GM12878 (cell line): ENCODE measurements around the gene RBM19. TPM values are rescaled to one million over a fixed set of nuclear protein-coding genes. Genes with fewer than 3 reads are reported as not detected.

ENCODE experiments used
- ATAC-seq: fragments of 200-7000 bp; cut with Tn5 transposase; 3 replicates; pipeline ENCODE4 v1.9.1; 2020; ENCODE audit warnings: mild to moderate bottlenecking, moderate library complexity
- BruUV-seq: library from RNA; stranded (reverse); fragments of 400-500 nt; replicated peaks from 2 replicates; lab custom pipeline; 2021; lab: Mats Ljungman, UMichigan
- CTCF ChIA-PET: fragments of 300-600 bp; sonication (Branson Sonifier 250); formaldehyde crosslinking; extraction: SDS; loops from one replicate; lab custom pipeline; 2021; ENCODE audit warnings: inconsistent platforms; lab: Yijun Ruan, JAX
- POLR2A ChIA-PET: fragments of 350-600 bp; formaldehyde crosslinking; extraction: SDS; loops from one replicate; lab custom pipeline; 2021; ENCODE audit warnings: inconsistent platforms; lab: Charles Lee
- RAD21 ChIA-PET: fragments of 300-600 bp; sonication (Branson Sonifier 250); formaldehyde crosslinking; loops from one replicate; lab custom pipeline; 2023; ENCODE audit warnings: antibody characterized with exemption; ENCODE audit not compliant: unreplicated experiment; lab: Charles Lee
- SMC1A ChIA-PET: fragments of 300-600 bp; sonication (Branson Sonifier 250); formaldehyde crosslinking; loops from one replicate; lab custom pipeline; 2023; ENCODE audit not compliant: unreplicated experiment, uncharacterized antibody; lab: Charles Lee
- DNase-seq: peaks from one replicate; pipeline ENCODE4 v3.0.0-alpha.2; 2011; ENCODE audit warnings: low read depth, low spot score
- FAIRE-seq: peaks from 3 replicates; lab custom pipeline; 2011; peaks lifted over from hg19 to GRCh38; lab: Jason Lieb, UNC
- H2AFZ ChIP-seq: 2 replicates; pipeline ENCODE4 v1.6.0; 2011; ENCODE audit warnings: low read depth, low read length, control low read depth; ENCODE audit not compliant: control insufficient read depth
- H3K27ac ChIP-seq: 2 replicates; pipeline ENCODE4 v1.5.1; 2011; ENCODE audit warnings: control low read depth; ENCODE audit not compliant: control insufficient read depth, insufficient read depth
- H3K27me3 ChIP-seq, 2 experiments: replicated peaks in 1 of 2; 2 replicates each; pipeline versions ENCODE4 v1.6.0 to v1.6.1; 2011; ENCODE audit warnings: low read length in 1 of 2; ENCODE audit not compliant: control insufficient read depth in 2 of 2, insufficient read depth in 2 of 2
- H3K36me3 ChIP-seq, 2 experiments: 2 replicates each; pipeline ENCODE4 v1.5.1; 2011; ENCODE audit warnings: low read length in 1 of 2; ENCODE audit not compliant: control insufficient read depth in 2 of 2, insufficient read depth in 2 of 2
- H3K4me1 ChIP-seq: 2 replicates; pipeline ENCODE4 v1.6.1; 2011; ENCODE audit warnings: mild to moderate bottlenecking, low read length, moderate library complexity, mixed read lengths; ENCODE audit not compliant: control insufficient read depth, insufficient read depth
- H3K4me2 ChIP-seq: 2 replicates; pipeline ENCODE4 v1.6.0; 2011; ENCODE audit warnings: control low read depth; ENCODE audit not compliant: control insufficient read depth, insufficient read depth
- H3K4me3 ChIP-seq: fragments of 200-600 bp; sonication (generic); 2 replicates; pipeline ENCODE4 v1.5.1; 2016
- H3K79me2 ChIP-seq: 2 replicates; pipeline ENCODE4 v1.6.0; 2011; ENCODE audit warnings: low read length; ENCODE audit not compliant: control insufficient read depth, insufficient read depth
- H3K9ac ChIP-seq: 2 replicates; pipeline ENCODE4 v1.8.0; 2011; ENCODE audit warnings: low read length, control low read depth, mixed read lengths; ENCODE audit not compliant: control insufficient read depth, insufficient read depth
- H3K9me3 ChIP-seq: replicated peaks from 3 replicates; pipeline ENCODE4 v1.5.1; 2011; ENCODE audit warnings: mild to moderate bottlenecking, low read length; ENCODE audit not compliant: control insufficient read depth, insufficient read depth
- H4K20me1 ChIP-seq: 2 replicates; pipeline ENCODE4 v1.6.0; 2011; ENCODE audit not compliant: control insufficient read depth, insufficient read depth
- ATF2 ChIP-seq: IDR thresholded peaks from 2 replicates; pipeline ENCODE4 v1.6.1; 2012; ENCODE audit warnings: low read length, inconsistent platforms
- CBX3 ChIP-seq: fragments of 200-600 bp; sonication (generic); IDR thresholded peaks from 2 replicates; pipeline ENCODE4 v1.6.1; 2016; ENCODE audit warnings: low read depth, borderline replicate concordance
- GABPA ChIP-seq: IDR thresholded peaks from 2 replicates; pipeline ENCODE4 v1.6.1; 2014; ENCODE audit warnings: antibody characterized with exemption, low read depth, mild to moderate bottlenecking, inconsistent platforms
- JUNB ChIP-seq: IDR thresholded peaks from 2 replicates; pipeline ENCODE4 v1.6.1; 2016; ENCODE audit warnings: antibody characterized with exemption, mild to moderate bottlenecking
- KLF5 ChIP-seq: fragments of 450-650 bp; IDR thresholded peaks from 2 replicates; pipeline ENCODE4 v1.6.1; 2014; ENCODE audit warnings: mild to moderate bottlenecking; ENCODE audit not compliant: partially characterized antibody
- LARP7 ChIP-seq: fragments of 450-650 bp; IDR thresholded peaks from 2 replicates; pipeline ENCODE4 v1.6.1; 2017; ENCODE audit warnings: mild to moderate bottlenecking
- MEF2B ChIP-seq: fragments of 450-650 bp; IDR thresholded peaks from 2 replicates; pipeline ENCODE4 v1.6.1; 2018; ENCODE audit warnings: mild to moderate bottlenecking, moderate library complexity; ENCODE audit not compliant: partially characterized antibody, poor library complexity, severe bottlenecking
- MTA3 ChIP-seq: IDR thresholded peaks from 2 replicates; pipeline ENCODE4 v1.6.1; 2012; ENCODE audit warnings: low read length, inconsistent platforms, borderline replicate concordance
- MYC ChIP-seq: IDR thresholded peaks from 2 replicates; pipeline ENCODE4 v1.6.1; 2011; ENCODE audit warnings: mild to moderate bottlenecking, low read length, moderate library complexity, inconsistent platforms; ENCODE audit not compliant: insufficient read depth, insufficient replicate concordance, insufficient read length, severe bottlenecking
- NBN ChIP-seq: fragments of 450-650 bp; IDR thresholded peaks from 2 replicates; pipeline ENCODE4 v1.6.1; 2016
- PKNOX1 ChIP-seq: fragments of 450-650 bp; IDR thresholded peaks from 2 replicates; pipeline ENCODE4 v1.6.1; 2016; ENCODE audit warnings: mild to moderate bottlenecking
- PML ChIP-seq: IDR thresholded peaks from 2 replicates; pipeline ENCODE4 v1.6.1; 2012; ENCODE audit warnings: low read length, inconsistent platforms
- RELA ChIP-seq: fragments of 450-650 bp; IDR thresholded peaks from 2 replicates; pipeline ENCODE4 v1.8.0; 2014; ENCODE audit warnings: borderline replicate concordance; ENCODE audit not compliant: partially characterized antibody
- SREBF2 ChIP-seq: IDR thresholded peaks from 2 replicates; pipeline ENCODE4 v1.6.1; 2012; ENCODE audit warnings: mild to moderate bottlenecking, low read length
- YY1 ChIP-seq: IDR thresholded peaks from 2 replicates; pipeline ENCODE4 v1.6.1; 2011; ENCODE audit warnings: low read depth, mild to moderate bottlenecking, low read length
- ZNF384 ChIP-seq: IDR thresholded peaks from 2 replicates; pipeline ENCODE4 v1.6.1; 2012; ENCODE audit warnings: low read depth, mild to moderate bottlenecking, low read length, improper control_type of control experiment, borderline replicate concordance
- WGBS: methylation state at CpG from one replicate; pipeline ENCODE4 v1.1.6; 2016; ENCODE audit warnings: low lambda C conversion rate; ENCODE audit not compliant: insufficient replicate concordance, insufficient coverage; ENCODE audit errors: missing lambda C conversion rate; 5-methylcytosine and 5-hydroxymethylcytosine counted together
- in situ Hi-C: fragments of 300-500 bp; cut with MboI; formaldehyde crosslinking; loops from 9 replicates; pipeline ENCODE4 v1.14.3; 2018; ENCODE audit warnings: mixed read lengths
- intact Hi-C: fragments of 100-400 bp; cut with micrococcal nuclease; formaldehyde crosslinking; loops from one replicate; pipeline ENCODE4 v1.14.2; 2022; ENCODE audit not compliant: unreplicated experiment
- polyA plus RNA-seq, 11 experiments: library from polyadenylated mRNA; depleted of rRNA in 4 of 11; unstranded in 6 of 11; stranded (reverse) in 5 of 11; fragments of >200 nt; fragmentation: Nextera tagmentation in 4 of 11; fragmentation: Illumina TruSeq in 1 of 11; extraction: Ambion mirVana in 4 of 11; extraction: Trizol in 1 of 11; gene quantifications; 1 replicate in 1 of 11; 2 replicates in 10 of 11; pipeline versions ENCODE4 v1.2.1 to v1.2.3, GENCODE V29; 2011 to 2016; ENCODE audit warnings: inconsistent platforms in 2 of 11, missing spikeins in 2 of 11, low read depth in 1 of 11
- total RNA-seq, 4 experiments: library from RNA; depleted of rRNA in 3 of 4; stranded (reverse); fragments of >200 nt in 3 of 4; fragmentation: Illumina TruSeq in 1 of 4; extraction: Trizol in 1 of 4; gene quantifications; 2 replicates each; pipeline versions ENCODE4 v1.2.1 to v1.2.3, GENCODE V29; 2013 to 2021
- TF ChIP-seq, protein P1 (sequence below): IDR thresholded peaks from 2 replicates; pipeline ENCODE4 v1.6.1; 2011; ENCODE audit warnings: low read depth, mild to moderate bottlenecking, low read length, moderate library complexity, borderline replicate concordance; ENCODE audit errors: extremely low read depth

The RBM19 gene
- total and polyA plus RNA-seq, 10 of the 15 experiments (the other 5 are each of a cell fraction or from before 2014, with no cell fraction given): 4.2 to 42.9 (median 28.4) TPM

- no peak overlapping the region for H3K4me2 ChIP-seq
These were observed 25.5 kb downstream of the RBM19 start for GRCh38 chr12:113940357-113941207.

DNA sequence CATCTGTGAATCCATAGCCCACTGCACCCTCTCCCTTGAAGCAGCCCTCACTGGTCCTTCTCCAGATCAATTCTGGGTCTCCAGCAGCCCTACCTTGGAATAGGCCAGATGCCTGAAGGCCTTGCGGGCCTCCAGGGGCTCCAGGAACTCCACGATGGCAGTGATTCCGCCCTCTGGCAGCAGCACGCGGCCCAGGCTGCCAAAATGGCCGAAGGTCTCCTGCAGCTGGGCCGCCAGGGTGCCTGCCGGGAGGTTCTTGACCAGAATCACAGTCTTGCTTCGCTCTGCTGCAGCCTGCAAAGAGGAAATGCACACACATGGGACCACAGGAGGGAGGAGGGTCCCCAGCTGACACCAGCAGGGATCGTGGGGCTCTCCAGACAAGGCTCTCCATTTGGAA is 26.3 kb downstream of the RBM19 start:
- no peak overlapping the region for H3K4me3 ChIP-seq
- no peak overlapping the region for H3K4me2 ChIP-seq
- ChIA-PET POLR2A (no interaction called here), CTCF (no interaction called here), SMC1A (no interaction called here), RAD21 (no interaction called here)
- no peaks in the 10 kb centered on the region for H4K20me1 ChIP-seq
- no peak for ATAC-seq
- no peaks in the 10 kb centered on the region for H3K4me1 ChIP-seq
- intact Hi-C loops: no loop called here
- no peak for FAIRE-seq
- H3K9me3 ChIP-seq: no peaks in the 10 kb centered on the region
- H3K79me2 ChIP-seq: no peaks in the 10 kb centered on the region
- in situ Hi-C loops: no loop called here
- H3K27me3 ChIP-seq: no peaks in the 10 kb centered on the region
- BruUV-seq: no TSS peak
- DNase-seq: no peak
- H2AFZ ChIP-seq: no peak overlapping the region
- 98% methylated on average over 10 of the region's 10 CpGs for WGBS
- H3K27ac ChIP-seq: no peak overlapping the region
- peaks cover 11 to 15% of the 10 kb centered on the region in 2 experiments for H3K36me3 ChIP-seq
- no peak overlapping the region for H3K9ac ChIP-seq
- TF ChIP-seq ZNF384 (no peak), ATF2 (no peak), PKNOX1 (no peak), YY1 (no peak), KLF5 (no peak), PML (no peak), JUNB (no peak), SREBF2 (no peak), LARP7 (no peak), RELA (no peak), MEF2B (no peak)
- TF ChIP-seq, protein P1, sequence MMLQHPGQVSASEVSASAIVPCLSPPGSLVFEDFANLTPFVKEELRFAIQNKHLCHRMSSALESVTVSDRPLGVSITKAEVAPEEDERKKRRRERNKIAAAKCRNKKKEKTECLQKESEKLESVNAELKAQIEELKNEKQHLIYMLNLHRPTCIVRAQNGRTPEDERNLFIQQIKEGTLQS: no peak

More at GRCh38 chr12:113940357-113941207, 25.5 kb downstream of the RBM19 start:
- Histone ChIP-seq H3K4me3 (no peak overlapping the region), H3K36me3 (peaks cover 14 to 15% of the 10 kb centered on the region in 2 experiments), H4K20me1 (no peaks in the 10 kb centered on the region), H2AFZ (no peak overlapping the region), H3K27me3 (no peaks in the 10 kb centered on the region), H3K4me1 (no peaks in the 10 kb centered on the region), H3K27ac (no peak overlapping the region), H3K9me3 (no peaks in the 10 kb centered on the region), H3K9ac (no peak overlapping the region), H3K79me2 (no peaks in the 10 kb centered on the region)
- POLR2A ChIA-PET: interaction anchor here (0.7 kb wide), 1 partner anchor 9 kb away, joined by 3 read pairs; no protein-coding TSS in a partner anchor
- DNase-seq (no peak), ATAC-seq (no peak), FAIRE-seq (no peak)
- RAD21 ChIA-PET: no interaction called here
- SMC1A ChIA-PET: no interaction called here
- intact Hi-C loops: no loop called here
- in situ Hi-C loops: no loop called here
- CTCF ChIA-PET: interaction anchor here (1.5 kb wide), 1 partner anchor 40 kb away, joined by 4 read pairs; no protein-coding TSS in a partner anchor
- TF ChIP-seq MTA3: no peak
- TF ChIP-seq GABPA: no peak
- no peak for TF ChIP-seq CBX3
- TF ChIP-seq NBN: no peak
- TF ChIP-seq MYC: no peak
- no TSS peak for BruUV-seq
- 88% methylated on average over 10 of the region's 11 CpGs for WGBS
